Suppressor macrophage (primary cell): ENCODE measurements around the gene CD81.

Experiments
- DNase-seq, 4 experiments: peaks; one replicate each; pipeline ENCODE4 v3.0.0-alpha.2; 2020 to 2022

Gene CD81

DNA sequence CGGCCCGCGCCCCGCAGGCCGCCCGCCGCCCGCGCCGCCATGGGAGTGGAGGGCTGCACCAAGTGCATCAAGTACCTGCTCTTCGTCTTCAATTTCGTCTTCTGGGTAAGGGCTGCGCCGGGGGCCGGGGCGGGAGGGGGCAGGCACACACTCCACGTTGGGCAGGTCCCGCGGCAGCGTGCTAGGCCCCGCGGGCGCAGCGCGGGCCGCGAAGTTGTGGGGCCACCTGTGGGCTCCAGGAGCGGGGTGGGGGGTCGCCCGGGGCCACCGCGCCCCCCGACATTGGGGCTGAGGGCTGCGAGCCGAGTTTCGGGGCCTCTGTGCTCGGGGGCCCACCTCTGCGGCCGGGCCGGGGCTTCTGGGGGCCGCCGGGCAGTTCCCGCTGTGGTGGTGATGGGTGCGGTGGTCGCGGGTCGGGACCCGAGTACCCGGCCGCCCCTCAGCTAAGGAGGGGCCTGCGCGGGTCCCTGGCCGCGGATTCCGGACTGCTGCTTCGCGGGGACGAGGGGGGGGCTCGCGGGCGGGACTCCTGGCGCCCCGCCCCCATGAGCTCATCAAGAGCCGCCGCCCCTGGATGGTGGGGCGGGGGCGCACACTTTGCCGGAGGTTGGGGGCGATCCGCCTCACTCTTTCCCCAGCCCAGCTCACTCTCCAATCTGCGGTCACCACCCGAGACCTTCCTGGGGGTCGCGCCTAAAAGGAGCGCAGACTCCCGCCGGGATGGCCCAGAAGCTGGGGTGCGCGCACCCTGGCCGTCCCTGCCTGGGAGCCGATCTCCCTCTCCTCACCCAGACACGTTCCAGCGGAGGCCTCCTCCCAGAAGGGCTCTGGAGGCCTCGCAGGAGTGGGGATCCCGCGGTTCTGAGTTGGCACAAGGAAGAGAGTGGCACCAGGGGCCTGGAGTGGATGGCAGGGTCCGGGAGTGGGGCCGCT, 667 bp downstream of the CD81 start:
- DNase-seq: peak; percentile 24 to 75 (median 55)

DNA sequence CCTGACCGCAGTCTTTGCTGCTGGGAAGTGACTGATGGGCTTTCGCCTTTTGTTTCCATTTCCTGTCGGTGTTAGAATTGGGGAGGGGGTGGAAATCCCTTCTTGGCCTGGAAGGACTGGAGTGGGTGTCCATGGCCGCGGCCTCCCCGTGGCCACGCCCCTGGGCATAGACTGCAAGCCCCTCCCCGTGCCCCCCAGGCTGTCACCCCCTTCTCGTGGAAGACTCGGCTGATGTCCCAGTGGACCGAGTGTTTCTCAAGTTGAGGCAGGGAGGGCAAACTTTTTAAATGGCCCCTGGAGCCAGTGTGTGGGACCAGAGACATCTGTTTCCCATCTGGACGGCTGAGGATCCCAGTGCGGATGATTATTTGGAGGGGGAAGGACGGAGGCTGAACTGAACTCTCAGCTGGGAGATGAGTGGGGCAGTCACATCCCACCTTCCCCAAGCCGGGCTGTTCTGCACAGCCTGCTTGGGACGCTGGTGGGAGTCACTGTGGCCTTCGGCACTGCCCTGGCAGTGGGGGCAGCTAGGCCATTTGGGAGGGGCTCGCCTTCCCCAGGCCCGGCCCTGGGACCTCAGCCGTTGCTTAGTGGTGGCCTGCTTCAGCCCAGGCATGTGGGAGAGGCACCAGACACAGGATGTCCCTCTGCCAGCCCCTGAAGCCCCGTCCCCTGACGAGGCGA, 1.6 kb downstream of the CD81 start:
- no peak for DNase-seq

DNA sequence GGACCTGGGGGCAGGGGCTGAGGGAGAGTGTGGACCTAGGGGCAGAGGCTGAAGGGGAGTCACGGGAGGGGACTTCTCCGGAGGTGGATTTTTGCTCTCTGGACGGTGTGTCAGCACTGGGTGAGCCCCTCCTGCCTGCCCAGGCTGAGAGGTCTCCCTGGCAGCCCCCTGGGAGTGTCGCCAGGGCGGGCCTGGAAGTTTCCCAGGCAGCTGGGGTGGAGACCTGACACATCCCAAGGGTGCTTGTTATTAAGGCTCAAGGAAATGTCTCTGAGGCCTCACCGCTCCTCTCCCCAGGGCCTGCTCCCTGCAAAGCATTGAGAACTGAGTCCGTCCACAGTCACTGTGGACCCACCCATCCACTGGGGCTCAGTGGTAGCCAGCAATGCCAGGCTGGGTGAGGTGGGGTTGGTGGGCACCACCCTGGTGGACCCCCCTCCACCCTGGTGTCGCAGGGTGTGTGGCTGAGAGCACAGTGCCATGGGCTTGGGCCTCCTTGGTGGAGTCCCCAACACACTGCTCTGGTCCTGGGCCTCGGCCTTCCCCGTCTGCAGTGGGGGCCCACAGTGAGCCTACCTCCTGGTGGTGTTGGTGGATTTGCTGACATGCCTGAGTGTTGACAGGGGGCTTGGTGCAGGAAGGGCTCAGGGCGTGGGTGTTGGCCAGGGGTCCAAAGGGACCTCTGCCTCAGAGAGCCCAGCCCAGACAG, 2.5 kb downstream of the CD81 start:
- no peak for DNase-seq

DNA sequence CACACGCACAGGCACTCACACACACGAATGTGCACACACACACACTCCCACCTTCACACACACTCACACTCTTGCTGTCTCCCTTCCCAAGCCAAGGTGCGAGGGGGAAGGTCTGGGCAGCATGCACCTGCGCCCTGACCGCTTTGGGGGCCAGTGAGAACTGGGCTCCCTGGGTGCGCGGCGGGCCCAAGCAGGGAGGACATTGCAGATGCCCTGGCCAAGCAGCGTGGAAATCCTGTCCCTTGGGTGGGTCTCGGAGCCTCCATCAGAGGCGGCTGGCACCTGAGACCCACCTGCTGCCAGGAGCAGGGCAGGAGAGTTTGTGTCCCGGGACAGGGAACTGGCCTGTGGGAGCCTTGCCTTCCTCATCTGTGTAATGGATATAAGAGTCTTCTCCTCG, 3.3 kb downstream of the CD81 start:
- no peak for DNase-seq

DNA sequence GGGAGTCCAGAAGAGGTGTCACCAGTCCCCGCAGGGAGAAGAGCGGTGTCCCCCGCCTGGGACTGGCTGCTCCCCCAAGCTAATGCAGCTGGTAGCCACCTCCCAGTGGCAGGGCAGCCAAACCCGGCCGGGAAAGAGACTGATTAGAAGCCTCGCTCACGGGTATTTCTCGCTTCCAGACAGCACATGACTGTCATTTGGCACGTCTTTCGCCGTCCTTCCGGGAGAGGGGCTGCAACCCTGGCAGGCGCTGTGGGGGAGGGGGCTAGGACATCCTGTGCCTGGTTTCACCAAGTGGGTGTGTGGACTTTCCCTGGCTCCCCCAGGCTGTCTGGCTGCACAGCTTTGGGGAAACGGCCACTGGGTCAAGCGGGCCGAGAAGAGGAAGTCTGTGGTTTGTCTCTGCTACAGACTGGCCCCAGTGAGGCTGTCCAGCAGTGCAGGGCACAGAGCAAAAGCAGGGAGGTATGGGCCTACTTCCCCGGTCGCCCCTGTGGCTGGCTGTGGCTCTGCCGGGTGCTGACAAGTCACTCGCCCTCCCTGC, 3.8 kb downstream of the CD81 start:
- DNase-seq: peak; percentile 93 to 97 (median 96)

DNA sequence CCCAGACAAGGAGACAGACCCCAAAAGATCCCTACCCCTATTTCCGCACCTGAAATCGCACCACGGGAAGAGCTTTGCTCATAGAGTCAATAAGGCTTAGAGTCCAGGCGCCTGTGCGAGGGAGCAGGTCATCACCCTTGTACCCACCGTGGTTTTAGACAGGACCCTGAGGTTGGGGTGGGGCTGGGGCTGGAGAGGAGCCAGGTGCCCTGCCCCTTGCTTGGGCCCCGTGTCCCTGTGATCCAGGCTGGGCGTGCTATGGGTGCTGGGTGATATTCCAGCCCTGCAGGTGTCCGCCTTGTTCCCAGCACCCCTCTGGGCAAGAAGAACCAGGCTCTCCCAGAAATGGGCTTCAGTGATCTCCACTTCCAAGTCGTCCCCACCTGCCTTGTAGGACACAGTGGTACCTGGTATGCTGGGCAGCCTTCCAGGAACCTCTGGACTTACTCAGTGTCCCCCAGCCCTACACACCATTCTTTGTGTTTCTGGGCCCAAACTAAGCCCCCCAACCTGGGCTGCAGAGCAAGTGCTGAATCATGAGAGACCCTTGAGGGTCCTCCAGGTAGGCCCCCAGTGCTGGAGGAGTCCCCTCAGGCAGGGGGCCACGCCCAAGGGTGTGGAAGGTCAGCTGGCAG, 4.5 kb downstream of the CD81 start:
- no peak for DNase-seq

DNA sequence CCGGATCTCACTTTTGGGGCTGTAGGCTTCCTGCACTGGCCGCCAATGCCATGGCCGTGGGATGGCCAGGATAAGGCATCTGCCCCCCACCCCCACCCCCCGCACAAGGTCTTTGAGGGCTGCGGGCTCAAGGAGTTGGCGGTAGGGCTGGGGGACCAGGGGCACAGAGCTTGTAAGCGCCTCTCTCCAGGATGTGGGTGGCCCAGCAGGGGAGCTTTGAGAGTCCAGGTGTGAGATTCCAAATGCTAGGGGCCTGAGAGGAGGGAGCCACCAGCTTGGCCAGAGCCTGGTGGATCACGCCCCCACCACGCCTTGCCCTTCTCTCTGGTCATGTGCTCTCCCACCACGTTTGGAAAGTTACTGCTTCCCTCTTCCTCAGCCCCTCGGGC, 5.0 kb downstream of the CD81 start:
- DNase-seq: peak in 3 of 4 experiments; percentile 37 to 57 (median 53)

DNA sequence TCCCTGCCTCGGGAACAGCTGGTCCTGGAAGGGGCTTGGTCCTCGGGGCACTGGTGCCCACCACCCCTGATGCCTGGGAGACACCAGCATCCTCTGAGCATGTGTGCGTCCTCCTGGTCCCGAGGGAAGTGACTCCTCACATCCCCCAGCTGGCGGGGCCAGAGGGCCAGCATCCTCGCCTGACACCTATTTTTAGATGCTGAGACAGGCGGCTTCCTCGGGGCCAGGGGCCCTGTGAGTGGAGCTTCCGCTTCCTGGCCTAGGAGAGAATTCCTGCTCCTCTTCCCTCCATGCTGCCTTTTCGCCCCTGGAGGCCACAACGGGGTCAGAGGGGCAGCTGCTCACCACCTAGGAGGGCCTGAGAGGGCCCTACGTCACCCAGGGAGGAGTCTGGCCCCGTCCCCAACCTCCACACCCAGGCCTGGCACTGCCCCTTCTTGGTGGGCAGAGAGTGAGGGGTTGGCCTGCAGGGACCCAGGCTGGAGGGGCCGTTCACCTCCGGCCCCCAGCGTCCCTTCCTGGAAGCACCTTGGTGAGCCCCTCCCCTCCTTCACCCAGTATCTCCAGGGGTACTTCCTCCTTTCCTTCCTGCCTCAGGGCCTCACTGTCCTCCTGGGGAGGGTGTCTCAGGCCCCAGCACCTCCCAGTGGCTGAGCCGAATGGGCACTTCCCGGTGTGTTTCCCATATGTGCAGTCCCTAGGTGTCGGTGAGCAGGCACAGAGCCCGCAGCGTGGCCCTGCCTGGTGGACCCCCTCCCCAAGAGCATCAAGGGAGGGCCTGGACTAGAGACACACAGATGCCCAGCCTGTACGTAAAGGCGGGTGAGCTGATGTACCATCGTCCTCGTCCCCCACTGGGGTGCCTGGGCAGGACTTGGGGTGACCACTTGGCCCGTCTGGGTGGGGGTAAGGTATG, 6.1 kb downstream of the CD81 start:
- peak; percentile 53 to 73 (median 68) for DNase-seq

DNA sequence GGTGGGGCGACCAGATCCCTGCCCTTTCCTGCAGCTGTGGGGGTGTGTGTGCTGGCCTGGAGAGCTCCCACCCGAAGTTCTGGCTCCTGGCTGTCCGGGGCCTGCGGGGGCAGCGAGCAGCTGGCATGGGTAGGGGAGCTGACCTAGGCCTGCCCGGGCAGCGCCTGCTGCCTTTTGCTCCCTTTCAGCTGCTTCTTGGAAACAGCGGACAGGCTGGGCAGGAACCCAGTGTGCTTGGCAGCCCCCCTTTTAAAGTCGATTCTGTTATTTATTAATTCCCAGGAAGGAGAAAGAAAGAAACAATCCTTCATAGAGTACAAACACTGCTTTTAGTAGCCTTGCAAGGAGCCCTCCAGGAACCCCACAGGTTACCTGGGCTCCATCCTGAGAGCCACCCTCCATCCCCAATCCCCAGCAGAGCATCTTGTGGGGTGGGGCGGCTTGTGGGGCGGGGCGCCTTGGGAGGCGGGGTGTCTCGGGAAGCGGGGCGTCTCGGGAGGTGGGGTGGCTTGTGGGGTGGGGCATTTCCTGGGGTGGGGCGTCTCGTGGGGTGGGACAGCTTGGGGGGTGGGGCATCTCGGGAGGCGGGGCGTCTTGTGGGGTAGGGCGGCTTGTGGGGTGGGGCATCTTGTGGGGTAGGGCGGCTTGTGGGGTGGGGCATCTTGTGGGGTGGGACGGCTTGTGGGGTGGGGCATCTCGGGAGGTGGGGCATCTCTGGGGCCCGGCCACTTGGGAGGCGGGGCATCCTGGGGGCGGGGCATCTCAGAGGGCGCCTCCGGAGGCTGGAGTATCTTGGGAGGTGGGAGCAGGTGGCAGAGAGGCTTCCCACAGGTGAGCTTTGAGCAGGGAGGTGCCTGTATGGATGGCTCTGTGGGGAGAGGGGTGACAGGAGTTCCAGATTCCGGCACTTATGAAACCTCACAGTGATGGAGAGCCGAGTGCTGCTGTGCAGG, 7.0 kb downstream of the CD81 start:
- no peak for DNase-seq

DNA sequence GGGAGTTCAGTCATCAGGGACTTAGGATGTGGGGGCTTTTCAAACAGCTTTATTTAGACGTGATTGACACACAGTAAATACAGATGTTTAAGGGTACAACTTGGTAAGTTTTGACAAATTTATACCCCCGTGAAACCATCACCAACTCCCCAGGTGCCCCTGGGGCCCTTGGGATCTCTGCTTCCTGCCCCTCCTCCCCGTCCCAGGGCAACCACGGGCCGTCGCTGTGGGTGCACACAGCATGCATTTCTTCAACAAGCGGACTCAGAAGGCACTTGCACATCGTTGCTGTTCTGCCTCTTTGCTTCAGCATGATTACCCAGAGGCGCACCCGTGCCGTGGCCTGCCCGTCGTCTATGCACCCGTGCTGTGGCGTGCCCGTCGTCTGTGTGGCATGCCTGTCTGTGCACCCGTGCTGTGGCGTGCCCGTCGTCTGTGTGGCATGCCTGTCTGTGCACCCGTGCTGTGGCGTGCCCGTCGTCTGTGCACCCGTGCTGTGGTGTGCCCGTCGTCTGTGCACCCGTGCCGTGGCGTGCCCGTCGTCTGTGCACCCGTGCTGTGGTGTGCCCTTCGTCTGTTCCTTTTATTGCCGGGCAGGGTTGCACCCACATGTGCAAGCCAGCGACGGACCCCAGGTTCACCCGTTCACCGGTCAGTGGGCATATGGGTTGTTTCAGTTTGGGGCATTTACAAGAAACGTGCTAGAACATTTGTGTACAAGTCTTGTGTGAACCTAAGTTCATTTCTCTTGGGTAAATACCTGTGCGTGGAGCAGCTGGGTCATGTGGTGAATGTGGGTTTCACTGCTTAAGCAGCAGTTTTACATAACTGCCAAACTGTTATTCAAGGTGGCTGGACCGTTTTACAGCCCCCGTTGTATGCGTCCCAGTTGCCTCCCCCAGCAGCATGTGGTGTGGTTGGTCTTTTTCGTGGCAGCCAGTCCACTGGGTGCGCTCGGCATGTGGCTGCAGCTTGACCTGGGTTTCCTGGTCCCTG, 8.3 kb downstream of the CD81 start:
- no peak for DNase-seq

DNA sequence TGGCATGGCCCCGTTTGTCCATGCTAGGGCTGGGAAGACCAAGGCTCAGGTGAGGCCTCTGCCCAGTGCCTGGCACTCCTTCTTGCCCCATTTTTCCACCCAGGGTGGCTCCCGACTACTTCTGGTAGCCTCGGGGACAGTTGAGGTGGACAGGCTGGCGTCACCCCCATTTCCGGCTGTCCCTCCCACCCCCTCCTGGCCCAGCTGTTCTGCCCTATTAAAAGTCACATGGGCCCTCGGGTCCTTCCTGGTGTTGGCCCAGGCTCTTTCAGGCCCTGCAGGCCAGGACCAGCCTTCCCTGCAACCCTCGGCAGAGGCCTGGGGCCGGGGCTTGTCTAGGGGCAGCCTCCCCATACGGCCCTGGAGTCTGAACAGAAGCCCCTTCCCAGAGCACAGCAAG, 9.5 kb downstream of the CD81 start:
- no peak for DNase-seq

DNA sequence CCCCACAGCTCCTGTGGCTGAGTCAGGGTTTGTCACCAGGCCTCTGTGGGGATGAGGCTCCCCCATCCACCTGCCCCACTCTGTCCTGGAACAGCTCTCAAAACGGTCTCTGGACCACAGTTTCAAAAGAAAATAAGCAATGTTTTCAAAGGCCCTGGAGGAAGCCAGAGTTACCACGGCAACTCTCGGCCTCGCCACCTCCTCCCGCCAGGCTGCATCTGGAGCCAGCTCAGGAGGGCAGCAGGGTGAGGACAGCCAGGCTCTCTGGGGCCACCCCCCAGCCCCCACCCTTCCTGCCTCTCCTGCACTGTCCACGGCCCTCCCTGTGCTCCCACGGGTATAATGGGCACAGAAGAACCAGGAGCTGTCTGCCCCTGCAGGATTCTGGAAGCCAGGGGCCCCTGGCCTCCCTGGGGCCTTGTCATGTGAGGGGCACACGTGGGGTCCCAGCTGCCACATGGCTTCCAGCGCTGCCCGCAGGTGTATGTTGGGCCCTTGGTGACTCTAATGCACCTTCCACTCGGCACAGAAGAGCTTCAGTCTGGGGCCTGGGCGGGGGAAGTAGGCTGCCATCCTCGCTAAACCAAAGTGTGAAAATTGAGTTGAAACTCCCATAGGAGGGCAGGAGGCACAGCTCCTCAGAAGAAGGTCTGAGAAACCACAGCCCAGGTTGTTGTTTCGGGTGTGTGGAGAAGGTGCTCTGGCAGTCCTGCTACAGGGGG, 10.3 kb downstream of the CD81 start:
- no peak for DNase-seq

DNA sequence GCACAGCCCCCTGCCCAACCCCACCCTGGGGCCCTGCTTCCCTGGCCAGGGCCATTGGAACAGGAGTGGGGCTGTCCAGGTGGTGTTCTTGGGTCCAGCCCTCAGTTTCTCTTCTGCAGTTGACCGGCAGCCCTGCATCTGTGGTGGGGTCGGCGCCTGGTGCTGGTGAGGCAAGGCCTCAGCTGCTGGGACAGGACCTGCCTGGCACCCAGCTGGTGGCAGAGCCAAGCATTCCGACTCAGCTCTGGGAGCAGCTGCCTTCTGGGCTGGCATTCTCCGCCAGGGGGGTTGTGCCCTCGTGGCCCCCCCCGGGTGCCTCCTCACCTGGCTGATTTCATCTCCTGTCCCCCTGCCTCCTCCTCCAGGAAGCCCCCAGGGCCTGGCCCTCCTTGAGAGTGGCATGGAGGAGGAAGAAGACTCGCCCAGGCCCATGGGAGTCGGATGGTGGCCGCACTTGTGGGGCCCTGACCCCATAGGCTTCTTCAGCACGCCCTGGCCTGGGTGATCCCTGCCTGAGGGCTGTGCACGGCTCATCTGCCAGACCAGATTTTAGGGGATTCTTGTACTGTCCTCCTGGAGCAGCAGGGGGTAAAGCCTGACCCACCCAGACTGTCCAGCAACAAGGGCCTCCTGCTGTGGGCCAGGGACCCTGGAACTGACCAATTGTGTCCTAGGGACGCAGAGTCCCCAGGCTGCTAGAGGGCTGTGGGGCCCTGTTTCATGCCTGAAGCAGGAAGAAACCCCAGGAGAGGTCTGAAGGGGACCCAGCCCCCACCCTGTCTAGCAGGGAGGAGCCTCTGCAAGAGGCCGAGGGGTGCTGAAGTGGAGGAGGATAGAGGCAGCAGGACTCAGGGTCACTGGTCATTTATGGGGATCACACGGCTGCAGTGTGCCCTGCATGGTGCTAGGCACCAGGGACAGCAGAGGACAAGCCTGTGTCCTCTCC, 11.6 kb downstream of the CD81 start:
- no peak for DNase-seq

DNA sequence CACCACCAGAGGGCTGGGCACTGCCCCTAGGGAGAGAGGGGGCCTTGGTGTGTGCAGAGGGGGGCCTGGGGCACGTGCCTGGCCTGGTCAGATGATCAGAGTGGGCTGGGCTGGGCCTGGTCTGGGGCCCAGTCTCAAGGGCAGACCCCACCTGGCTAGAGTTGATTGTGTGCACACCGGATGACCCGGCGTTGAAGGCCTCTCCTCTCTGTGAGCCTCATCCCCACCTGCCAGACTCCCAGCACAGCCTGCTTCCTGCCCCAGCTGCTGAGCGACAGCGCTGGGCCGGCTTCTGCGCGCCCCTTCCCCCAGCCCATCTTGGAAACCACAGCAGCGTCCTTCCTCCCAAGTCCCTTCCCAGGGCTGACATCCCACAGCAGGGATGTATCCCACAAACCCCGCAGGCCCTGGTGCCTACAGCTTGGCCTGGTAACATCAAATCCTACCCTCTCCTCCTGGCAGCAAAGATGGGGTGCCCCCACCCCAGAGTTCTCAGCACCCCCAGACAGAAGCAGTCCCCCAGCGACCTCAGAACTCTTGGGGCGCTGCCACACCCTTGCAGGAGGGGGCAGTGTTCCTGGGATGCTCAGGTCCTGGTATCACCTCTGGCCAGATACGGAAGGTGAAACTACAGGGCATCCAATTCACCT, 12.4 kb downstream of the CD81 start:
- no peak for DNase-seq

DNA sequence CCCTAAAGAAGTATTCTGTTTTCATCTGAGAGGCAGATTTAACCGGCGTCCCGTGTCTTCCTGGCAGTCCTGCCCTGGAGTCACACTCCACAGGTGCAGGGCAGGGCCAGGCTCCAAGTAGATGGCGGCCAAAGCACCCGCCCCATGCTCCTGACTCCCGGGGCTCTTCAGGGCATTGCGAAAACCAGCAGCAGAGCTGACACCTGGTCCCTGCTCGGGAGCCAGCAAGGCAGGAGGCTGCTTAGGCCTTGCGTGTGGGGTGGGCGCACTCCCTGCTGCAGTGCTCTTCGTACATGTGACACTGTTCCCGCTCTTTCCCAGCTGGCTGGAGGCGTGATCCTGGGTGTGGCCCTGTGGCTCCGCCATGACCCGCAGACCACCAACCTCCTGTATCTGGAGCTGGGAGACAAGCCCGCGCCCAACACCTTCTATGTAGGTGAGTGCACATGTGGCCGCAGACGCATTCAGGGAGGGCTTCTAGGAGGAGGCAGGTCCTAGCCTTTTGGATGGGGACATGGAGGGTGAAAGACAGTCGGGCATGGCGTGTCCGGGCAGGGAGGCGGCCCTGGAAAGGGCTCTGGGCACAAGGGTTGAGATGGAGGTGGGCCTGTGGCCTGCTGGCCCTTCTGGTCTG, 13.1 kb downstream of the CD81 start:
- DNase-seq: no peak

DNA sequence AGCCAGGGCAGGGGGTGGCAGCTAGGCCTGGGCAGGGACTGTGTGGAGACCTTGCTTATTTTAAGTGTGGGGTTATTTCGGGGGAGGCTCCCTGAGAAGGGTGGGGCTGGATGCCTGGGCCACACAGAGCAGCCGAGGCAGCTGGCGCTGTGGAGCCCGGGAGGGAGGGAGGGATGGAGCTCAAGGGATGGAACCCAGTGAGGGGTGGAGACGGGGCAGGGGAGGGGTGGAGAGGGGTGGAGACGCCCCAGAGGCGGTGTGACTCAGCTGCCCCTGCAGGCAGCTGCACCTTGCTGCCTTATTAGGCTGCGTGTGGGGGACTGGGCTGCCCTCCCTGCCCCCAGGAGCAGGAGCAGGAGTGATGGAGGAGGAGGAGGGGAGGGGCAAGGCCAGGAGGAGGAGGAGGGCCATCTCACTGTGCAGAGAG, 13.6 kb downstream of the CD81 start:
- no peak for DNase-seq
